Measurements from ENCODE around the gene NODAL.

NODAL gene

DNA sequence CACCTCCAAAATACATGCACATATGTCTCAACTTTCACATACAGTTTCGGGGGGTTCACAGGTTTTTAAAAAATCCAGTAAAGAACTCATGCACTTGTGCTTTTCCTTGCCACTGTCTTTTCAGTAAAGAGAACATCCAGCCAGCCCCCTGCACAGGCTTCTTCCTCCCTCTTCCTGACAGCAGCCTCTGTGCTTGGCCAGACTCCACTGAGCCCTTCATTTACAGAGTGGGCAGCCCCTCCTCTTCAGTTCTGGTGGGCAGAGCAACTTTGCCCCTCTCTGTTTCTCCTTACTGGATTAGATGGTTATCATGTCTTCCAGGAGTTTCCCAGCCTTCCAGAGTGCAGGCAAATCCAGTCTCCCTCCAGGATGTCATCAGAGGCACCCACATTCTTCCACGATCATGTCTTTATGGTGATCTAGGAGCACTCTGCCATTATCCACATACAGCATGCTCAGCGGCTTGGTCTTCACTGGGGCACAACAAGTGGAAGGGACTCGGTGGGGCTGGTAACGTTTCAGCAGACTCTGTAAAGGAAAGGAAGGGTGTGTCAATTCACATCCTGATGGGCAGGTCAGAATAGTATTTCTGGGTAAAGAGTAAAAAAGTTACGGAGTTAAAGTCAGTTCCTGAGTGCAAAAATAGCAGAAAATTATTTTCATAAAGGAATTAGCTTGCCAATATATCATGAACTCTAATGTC is 8.8 kb downstream of the NODAL start:
- no peak for DNase-seq

GRCh38 chr10:70432101-70432500 is 9.4 kb downstream of the NODAL start:
- DNase-seq: no peak

DNA sequence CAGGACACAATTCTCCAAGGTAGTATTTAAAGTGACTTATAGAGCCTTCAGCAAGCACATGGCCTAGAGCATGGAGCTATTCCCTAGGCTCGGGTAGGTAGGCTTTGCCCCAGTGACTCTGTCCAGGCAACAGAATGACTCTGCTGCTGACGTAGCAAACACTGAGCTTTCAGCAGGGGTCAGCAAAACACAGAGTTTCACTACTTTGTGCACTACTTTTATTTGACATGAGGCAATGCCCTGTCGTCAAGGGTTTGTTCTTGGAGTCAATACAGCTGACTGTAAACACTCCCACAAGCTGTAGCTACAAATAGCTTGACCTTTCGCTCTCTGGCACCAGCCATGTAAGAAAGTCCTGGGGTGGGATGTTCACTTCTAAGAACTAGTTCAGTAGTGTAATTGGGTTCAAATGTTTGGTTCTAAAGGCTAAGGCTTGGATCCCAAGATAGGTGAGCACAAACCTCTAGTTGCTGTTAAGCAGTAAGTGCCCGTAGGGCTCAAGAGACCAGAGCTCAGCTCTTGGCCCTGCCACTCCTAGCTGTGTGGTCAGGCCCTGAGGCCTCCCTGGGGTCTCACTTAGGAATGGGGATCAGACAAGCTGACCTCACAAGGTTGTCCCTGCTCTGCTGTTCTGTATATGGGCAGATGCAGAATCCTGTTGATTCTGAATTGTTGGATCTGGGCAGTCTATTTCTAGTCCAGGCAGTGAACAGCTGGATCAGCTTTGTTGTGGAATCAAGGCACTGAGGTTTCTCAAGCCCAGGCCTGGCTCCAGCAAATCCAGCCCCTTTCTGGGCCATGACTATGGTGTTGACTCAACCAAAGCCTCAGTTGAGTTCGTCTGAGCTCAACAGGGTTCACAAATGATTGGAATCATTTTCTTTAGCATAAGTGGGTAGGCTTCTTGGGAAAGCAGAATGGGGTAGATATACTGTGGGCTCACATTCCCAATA is 10.7 kb downstream of the NODAL start:
- no peak for DNase-seq

DNA sequence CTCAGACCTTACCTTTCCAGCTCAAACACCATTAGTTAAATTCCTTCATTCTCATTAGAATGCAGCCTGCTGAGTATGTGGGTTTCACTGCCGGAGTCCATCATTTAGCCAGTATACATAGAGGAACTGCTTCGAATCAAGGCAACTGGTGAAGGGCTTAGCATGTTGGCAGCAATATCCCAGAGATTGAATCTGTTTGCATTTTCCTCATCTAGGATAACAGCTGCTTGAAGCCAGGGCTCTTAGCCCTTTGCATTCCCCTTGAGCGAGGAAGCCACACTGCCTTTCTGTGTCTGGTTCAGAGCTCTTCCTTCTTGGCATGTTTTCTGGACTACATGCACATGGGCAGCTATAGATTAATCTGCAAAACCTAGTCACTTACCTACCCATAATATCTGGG is 14.7 kb downstream of the NODAL start:
- DNase-seq: no peak

GRCh38 chr10:70425096-70425495 is 16.4 kb downstream of the NODAL start:
- no peak for DNase-seq

GRCh38 chr10:70424320-70424719 is 17.2 kb downstream of the NODAL start:
- no peak for DNase-seq

DNA sequence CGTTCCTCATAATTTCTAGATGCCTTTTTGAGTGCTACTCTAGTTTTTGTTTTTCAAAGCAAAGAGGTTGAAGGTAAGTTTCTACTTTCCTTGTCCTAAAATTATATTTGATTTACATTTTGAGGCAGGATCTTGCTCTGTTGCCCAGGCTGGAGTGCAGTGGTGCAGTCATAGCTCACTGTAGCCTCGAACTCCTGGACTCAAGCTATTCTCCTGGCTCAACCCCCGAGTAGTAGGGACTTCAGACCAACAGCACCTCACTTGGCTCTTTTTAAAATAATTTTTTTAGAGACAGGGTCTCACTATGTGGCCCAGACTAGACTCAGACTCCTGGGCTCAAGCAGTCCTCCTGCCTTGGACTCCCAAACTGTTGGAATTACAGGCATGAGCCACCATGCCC is 22.8 kb downstream of the NODAL start:
- no peak for DNase-seq

GRCh38 chr10:70418229-70418628 is 23.3 kb downstream of the NODAL start:
- no peak for DNase-seq

DNA sequence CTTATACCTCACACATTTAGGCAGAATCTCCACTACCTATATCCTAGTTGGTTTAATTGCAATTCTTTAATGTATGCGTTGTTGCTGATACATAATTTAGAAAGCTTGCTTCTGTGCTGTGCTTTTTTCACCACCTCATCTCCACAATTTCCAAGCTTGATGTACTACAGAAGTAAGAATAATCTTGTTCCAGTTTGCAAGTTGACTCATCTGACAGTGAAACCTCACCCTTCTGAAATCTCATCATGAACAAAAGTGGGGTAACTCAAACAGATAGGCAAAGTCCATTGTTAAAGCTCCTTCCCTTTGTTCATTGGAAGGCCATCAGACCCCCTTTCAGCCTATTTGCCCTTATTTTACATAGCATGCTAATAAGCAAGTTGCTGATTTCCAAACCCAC is 23.9 kb downstream of the NODAL start:
- DNase-seq: no peak

DNA sequence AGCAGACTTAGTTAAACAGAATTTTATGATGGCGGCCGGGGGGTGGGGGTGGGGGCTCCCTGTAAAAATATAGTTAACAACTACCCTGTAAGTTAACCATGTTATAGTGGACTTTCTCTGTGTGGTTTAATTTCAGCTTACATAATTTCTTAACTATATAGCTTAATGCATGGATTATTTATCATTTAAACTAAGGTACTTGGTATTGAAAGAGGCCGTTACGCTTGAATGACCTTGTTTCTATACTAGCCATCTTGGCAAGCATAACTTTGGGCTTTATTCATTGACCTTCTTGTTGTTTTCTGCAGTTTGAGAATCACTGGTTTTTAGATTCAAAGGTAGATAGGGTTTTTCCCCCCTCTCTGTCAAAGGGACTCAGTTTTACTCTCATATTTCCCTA is 29.1 kb downstream of the NODAL start:
- DNase-seq: no peak

DNA sequence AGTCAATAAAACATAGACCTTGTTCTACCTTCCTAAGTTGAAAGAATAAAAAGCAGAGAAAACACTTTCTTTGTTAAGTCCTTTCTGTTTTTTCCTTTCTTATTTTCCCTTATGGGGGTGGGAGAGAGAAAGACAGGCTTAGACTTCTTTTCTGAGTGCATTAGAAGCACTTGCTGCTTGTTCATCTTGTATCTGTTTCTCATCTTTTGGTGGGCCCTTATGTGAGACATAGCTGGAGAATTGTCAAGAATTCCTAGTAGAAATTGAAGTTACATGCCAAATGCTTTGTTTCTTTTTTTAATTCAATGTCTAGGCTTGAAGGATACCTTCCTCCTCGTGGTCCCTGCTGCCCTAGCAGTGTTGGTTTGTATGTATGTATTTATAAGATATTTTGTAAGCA is 30.9 kb downstream of the NODAL start:
- DNase-seq: no peak

DNA sequence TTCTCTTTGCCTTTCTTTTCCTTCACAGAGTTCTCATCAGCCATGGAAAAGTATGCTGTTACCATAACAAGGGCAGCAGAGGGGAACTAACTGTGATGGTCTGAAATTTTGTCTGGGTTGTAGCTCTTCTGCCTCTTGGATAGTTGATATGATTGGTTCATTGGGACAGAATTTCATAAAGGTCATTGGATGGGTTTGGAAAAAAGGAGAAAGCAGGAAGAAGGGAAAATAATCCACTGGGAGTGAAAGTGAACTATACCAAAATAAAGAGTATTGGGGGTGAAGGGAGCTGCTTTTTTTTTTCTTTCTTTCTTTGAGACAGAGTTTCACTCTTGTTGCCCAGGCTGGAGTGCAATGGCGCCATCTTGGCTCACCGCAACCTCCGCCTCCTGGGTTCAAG is 31.7 kb downstream of the NODAL start:
- no peak for DNase-seq

- no peak for DNase-seq
Measured at GRCh38 chr10:70405037-70405824, 36.2 kb downstream of the NODAL start.

DNA sequence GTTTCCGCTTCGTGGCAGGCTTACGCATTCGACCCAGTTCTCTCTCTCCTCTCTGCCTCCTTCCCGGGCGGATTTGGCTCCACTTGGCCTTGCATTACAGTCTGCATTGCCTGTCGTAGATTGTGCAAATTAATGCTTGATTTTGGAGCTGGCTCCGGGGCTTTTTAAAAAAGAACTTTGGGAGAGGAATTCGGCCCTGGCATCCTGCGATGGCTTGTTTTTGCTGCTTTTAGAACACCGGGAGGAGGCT is 36.8 kb downstream of the NODAL start:
- DNase-seq: no peak

DNA sequence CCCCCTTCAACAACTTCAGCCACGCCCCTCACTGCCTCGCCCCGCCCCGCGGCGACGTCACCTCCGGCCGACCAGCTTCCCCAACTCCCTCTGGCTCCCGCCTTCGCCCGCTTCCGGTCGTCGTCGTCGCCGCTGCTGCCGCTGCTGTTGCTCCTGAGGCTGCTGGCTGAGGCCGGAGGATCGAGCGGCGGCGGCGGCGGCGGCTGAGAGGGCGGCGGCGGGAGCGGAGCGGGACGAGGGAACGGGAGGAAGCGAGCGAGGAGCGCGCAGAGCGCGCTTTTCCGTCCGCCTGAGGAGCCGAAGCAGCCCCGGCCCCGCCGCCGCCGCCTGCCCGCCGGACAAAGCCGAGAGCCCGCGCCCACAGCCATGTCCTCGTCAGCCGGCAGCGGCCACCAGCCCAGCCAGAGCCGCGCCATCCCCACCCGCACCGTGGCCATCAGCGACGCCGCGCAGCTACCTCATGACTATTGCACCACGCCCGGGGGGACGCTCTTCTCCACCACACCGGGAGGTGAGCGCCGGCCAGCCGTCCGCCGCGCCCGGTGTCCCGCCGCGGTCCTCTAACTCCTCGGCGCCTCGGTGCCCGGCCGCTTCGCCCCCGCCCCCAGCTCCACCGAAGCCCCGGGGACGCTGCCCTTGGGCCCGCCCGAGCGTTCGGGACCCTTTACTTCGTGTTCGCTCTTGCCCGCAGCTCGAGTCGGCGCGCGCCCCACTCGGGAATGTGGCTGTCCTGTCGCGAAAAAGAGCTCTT is 37.3 kb downstream of the NODAL start, which contains the start of gene EIF4EBP2:
EIF4EBP2 (plus strand) TSS at position 110 of the 751 bp plus-strand sequence; CDS start at position 367, 257 bp downstream.
- peak; percentile 98 for DNase-seq

DNA sequence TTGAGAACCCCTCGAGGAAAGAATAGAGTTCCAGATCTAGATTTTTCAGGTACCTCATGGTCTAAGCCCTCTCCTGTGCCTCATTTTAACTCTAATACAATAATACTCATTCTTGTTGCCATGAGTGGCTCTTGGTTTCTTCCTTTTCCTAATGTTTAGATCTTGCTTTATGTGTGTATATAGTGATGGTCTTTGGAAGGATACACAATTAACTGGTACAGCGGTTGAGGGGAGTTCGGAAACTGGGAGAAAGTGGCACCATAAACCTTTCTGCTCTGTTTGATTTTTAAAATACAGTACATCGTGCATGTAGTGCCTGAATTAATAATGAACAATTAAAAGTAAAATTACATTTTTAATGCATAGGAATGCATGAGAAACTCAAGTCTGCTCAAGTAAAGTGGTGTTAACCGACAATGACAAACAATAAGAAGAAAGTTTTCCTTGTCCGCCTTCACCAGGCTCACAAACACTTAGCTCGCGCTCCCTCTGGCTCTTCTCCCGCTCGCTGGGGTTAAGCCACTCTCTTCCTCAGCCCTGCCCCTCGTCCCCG is 37.9 kb downstream of the NODAL start:
- no peak for DNase-seq

DNA sequence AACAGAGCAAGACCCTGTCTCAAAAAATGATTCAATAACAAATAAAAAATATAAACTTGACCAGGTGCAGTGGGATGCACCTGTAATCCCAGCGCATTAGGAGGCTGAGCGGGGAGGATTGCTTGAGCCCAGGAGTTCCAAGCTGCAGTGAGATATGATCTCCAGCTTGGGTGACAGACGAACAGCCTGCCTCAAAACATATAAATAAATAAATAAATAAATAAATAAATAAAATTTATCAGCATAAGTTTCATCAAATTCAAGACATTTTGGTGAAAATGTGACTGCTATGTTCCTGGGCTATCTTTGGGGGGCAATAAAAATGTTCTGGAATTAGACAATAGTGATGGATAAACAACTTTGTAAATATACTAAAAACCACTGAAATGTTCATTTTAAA is 42.3 kb downstream of the NODAL start:
- no peak for DNase-seq

- no peak for DNase-seq
Measured at GRCh38 chr10:70396140-70396539, 45.3 kb downstream of the NODAL start.

- DNase-seq: no peak
Measured at GRCh38 chr10:70391654-70392053, 49.8 kb downstream of the NODAL start.

Data from activated gamma-delta T cell (primary cell).